ENCODE data around the gene PDCD6IP. TPM values are rescaled to one million over a fixed set of nuclear protein-coding genes. Genes with fewer than 3 reads are reported as not detected.

The PDCD6IP gene
- total RNA-seq, 1 experiment from 2014 or later: 266 TPM

DNA sequence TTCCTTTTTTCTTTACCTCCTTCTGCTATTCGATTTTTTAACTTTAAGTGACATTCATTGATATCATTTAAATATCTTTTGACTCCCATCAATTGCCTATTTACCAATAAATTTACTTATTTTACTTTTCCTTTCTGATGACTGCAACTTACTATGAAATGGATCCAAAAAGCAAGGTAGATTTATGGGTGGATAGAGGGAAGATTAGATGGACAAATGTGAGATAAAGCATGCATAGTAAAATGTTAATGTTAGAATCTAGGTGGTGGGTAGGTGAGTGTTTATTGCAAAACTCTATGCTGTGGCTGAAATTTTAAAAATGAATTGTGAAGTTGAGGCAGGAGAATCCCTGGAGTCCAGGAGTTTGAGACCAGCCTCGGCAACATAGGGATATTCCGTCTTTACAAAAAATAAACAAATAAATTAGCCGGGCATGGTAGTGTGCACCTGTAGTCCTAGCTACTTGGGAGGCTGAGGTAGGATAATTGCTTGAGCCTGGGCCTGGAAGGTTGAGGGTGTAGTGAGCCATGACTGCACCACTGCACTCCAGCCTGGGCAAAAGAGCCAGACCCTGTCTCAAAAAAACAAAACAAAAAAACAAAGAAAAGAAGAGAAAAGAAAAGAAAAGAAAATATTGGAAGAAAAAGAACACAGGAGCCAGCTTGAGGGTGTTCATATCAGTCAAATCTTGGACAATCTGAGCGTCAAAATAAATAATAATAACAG, 6.1 kb upstream of the PDCD6IP start:
- H3K36me3 ChIP-seq (ENCODE audit: low read depth, low read length): no peaks in the 10 kb centered on the region
- H3K4me1 ChIP-seq (ENCODE audit: insufficient read depth, low read length): peaks cover 35% of the 10 kb centered on the region
- no peaks in the 10 kb centered on the region for H3K9me2 ChIP-seq (replicated peaks; ENCODE audit: low read length)
- no peaks in the 10 kb centered on the region for H3K27me3 ChIP-seq (ENCODE audit: low read length)
- no peak overlapping the region for H3K9ac ChIP-seq (ENCODE audit: low read length)
- H3K27ac ChIP-seq (ENCODE audit: low read length): 0 out of 2 replicates have a peak overlapping the region, but pooled peaks have one; percentile 2
- no TSS peak for BruUV-seq (replicated peaks)
- POLR2A ChIA-PET (ENCODE audit: unreplicated experiment): no interaction called here
- TF ChIP-seq, protein P1, sequence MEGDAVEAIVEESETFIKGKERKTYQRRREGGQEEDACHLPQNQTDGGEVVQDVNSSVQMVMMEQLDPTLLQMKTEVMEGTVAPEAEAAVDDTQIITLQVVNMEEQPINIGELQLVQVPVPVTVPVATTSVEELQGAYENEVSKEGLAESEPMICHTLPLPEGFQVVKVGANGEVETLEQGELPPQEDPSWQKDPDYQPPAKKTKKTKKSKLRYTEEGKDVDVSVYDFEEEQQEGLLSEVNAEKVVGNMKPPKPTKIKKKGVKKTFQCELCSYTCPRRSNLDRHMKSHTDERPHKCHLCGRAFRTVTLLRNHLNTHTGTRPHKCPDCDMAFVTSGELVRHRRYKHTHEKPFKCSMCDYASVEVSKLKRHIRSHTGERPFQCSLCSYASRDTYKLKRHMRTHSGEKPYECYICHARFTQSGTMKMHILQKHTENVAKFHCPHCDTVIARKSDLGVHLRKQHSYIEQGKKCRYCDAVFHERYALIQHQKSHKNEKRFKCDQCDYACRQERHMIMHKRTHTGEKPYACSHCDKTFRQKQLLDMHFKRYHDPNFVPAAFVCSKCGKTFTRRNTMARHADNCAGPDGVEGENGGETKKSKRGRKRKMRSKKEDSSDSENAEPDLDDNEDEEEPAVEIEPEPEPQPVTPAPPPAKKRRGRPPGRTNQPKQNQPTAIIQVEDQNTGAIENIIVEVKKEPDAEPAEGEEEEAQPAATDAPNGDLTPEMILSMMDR (conservative IDR thresholded peaks at IDR 0.05; ENCODE audit: low read depth, low read length): no peak
- TF ChIP-seq EZH2 (IDR thresholded peaks at IDR 0.05; ENCODE audit: low read length, unreplicated experiment): no peak
- no peak for TF ChIP-seq EZH2phosphoT487 (IDR thresholded peaks at IDR 0.05; ENCODE audit: borderline replicate concordance, low read length)
- H3K4me3 ChIP-seq (ENCODE audit: low read length): no peak overlapping the region
- DNase-seq (no peak), ATAC-seq (no peak)
- CTCF ChIA-PET: no interaction called here
- H3K4me2 ChIP-seq (ENCODE audit: low read length): no peak overlapping the region
- intact Hi-C loops (cut with micrococcal nuclease): loop anchor here (10.0 kb wide), 1 partner anchor 678 kb away; the partner anchor contains the start of gene CRTAP
- H2AFZ ChIP-seq (ENCODE audit: low read length): no peak overlapping the region
- H4K20me1 ChIP-seq (ENCODE audit: low read length): peaks cover 4% of the 10 kb centered on the region; the same call in 1 of the 2 replicates
- peaks cover 4% of the 10 kb centered on the region for H3F3A ChIP-seq (ENCODE audit: low read length, unreplicated experiment)
- no peaks in the 10 kb centered on the region for H3K9me3 ChIP-seq (ENCODE audit: low read length)
- peaks cover 14% of the 10 kb centered on the region for H3K79me2 ChIP-seq (ENCODE audit: low read length)

DNA sequence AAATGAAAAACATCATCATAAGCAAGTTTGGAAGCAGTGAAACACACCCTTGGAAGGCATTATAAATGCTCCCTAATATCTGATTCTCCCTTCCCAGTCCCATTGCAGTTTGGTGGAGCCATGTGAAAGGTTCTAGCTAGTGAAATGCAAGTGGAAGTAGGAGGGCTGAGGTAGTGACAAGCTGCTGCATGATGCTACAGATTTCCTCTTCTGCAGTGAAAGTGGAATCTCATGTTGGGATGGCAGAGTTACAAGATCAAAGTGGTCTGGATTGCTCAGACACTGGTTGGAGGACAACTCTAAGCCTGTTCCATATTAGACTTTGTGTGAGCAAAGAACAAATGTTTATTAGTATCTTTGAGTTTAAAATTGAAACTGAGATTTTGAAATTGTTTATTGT, 3.3 kb upstream of the PDCD6IP start:
- H3F3A ChIP-seq (ENCODE audit: low read length, unreplicated experiment): peaks cover 4% of the 10 kb centered on the region
- no peak overlapping the region for H2AFZ ChIP-seq (ENCODE audit: low read length)
- ChIA-PET CTCF (interaction anchor here (0.5 kb wide), 1 partner anchor 606 kb away, joined by 3 read pairs; no protein-coding TSS in a partner anchor), POLR2A (ENCODE audit: unreplicated experiment) (no interaction called here)
- no peaks in the 10 kb centered on the region for H3K36me3 ChIP-seq (ENCODE audit: low read depth, low read length)
- TF ChIP-seq, protein P1 (conservative IDR thresholded peaks at IDR 0.05; ENCODE audit: low read depth, low read length): no peak
- TF ChIP-seq EZH2 (IDR thresholded peaks at IDR 0.05; ENCODE audit: low read length, unreplicated experiment) (no peak), EZH2phosphoT487 (IDR thresholded peaks at IDR 0.05; ENCODE audit: borderline replicate concordance, low read length) (no peak)
- intact Hi-C loops (cut with micrococcal nuclease): loop anchor here (5.0 to 10.0 kb wide), 4 partner anchors 217 to 680 kb away; partner anchors contain the start of gene CRTAP
- DNase-seq (no peak), ATAC-seq (no peak)
- H3K9me3 ChIP-seq (ENCODE audit: low read length): no peaks in the 10 kb centered on the region
- H3K9me2 ChIP-seq (replicated peaks; ENCODE audit: low read length): no peaks in the 10 kb centered on the region
- H3K4me1 ChIP-seq (ENCODE audit: insufficient read depth, low read length): peaks cover 31% of the 10 kb centered on the region
- no TSS peak for BruUV-seq (replicated peaks)
- no peak overlapping the region for H3K4me3 ChIP-seq (ENCODE audit: low read length)
- peaks cover 36% of the 10 kb centered on the region for H3K79me2 ChIP-seq (ENCODE audit: low read length)
- peaks cover 5% of the 10 kb centered on the region; the same call in 1 of the 2 replicates for H4K20me1 ChIP-seq (ENCODE audit: low read length)
- no peak overlapping the region for H3K9ac ChIP-seq (ENCODE audit: low read length)
- H3K4me2 ChIP-seq (ENCODE audit: low read length): no peak overlapping the region
- H3K27me3 ChIP-seq (ENCODE audit: low read length): no peaks in the 10 kb centered on the region
- H3K27ac ChIP-seq (ENCODE audit: low read length): no peak overlapping the region
